HepG2 (cell line): ENCODE results near the gene TP53I3. TPM values are rescaled to one million over a fixed set of nuclear protein-coding genes. Genes with fewer than 3 reads are reported as not detected.

Experiments used
- ARNT ChIP-seq: fragments of 450-650 bp; IDR thresholded peaks from 2 replicates; pipeline ENCODE4 v1.6.1; 2017
- CERS6 ChIP-seq: sonication (generic); formaldehyde crosslinking; IDR thresholded peaks from 2 replicates; pipeline ENCODE4 v1.5.0; 2020; ENCODE audit warnings: missing genetic modification reagents
- ELK4 ChIP-seq: sonication (generic); formaldehyde crosslinking; IDR thresholded peaks from 2 replicates; pipeline ENCODE4 v1.9.0; 2021; ENCODE audit warnings: missing genetic modification reagents, borderline replicate concordance
- GPBP1L1 ChIP-seq: sonication (generic); formaldehyde crosslinking; IDR thresholded peaks from 2 replicates; pipeline ENCODE4 v1.5.0; 2020; ENCODE audit warnings: mild to moderate bottlenecking, missing genetic modification reagents
- HMG20A ChIP-seq: IDR thresholded peaks from 2 replicates; pipeline ENCODE4 v1.6.1; 2016; ENCODE audit warnings: borderline replicate concordance
- IKZF1 ChIP-seq: fragments of 450-650 bp; IDR thresholded peaks from 2 replicates; pipeline ENCODE4 v1.7.1; 2016
- NRL ChIP-seq: sonication (generic); formaldehyde crosslinking; IDR thresholded peaks from 2 replicates; pipeline ENCODE4 v1.5.0; 2020; ENCODE audit warnings: missing genetic modification reagents, mild to moderate bottlenecking, moderate library complexity, borderline replicate concordance
- SCMH1 ChIP-seq: sonication (generic); formaldehyde crosslinking; IDR thresholded peaks from 2 replicates; pipeline ENCODE4 v1.9.0; 2021; ENCODE audit warnings: missing genetic modification reagents, mild to moderate bottlenecking, borderline replicate concordance
- SNAPC4 ChIP-seq: sonication (generic); formaldehyde crosslinking; IDR thresholded peaks from 2 replicates; pipeline ENCODE4 v1.4.0; 2020; ENCODE audit warnings: mild to moderate bottlenecking, missing genetic modification reagents
- SP5 ChIP-seq: IDR thresholded peaks from 2 replicates; pipeline ENCODE4 v1.6.1; 2016; ENCODE audit warnings: low read depth, borderline replicate concordance
- TEAD2 ChIP-seq: sonication (generic); formaldehyde crosslinking; IDR thresholded peaks from 2 replicates; pipeline ENCODE4 v1.9.0; 2021; ENCODE audit warnings: missing genetic modification reagents
- ZNF33B ChIP-seq: sonication (generic); formaldehyde crosslinking; IDR thresholded peaks from 2 replicates; pipeline ENCODE4 v1.5.1; 2020; ENCODE audit warnings: mild to moderate bottlenecking, missing genetic modification reagents
- ZNF558 ChIP-seq: sonication (generic); formaldehyde crosslinking; IDR thresholded peaks from 2 replicates; pipeline ENCODE4 v1.9.0; 2022; ENCODE audit warnings: mild to moderate bottlenecking, missing genetic modification reagents, borderline replicate concordance
- ZNF569 ChIP-seq: sonication (generic); formaldehyde crosslinking; IDR thresholded peaks from 2 replicates; pipeline ENCODE4 v1.5.0; 2020; ENCODE audit warnings: mild to moderate bottlenecking, missing genetic modification reagents, moderate library complexity, borderline replicate concordance
- ZNF605 ChIP-seq: sonication (generic); formaldehyde crosslinking; IDR thresholded peaks from 2 replicates; pipeline ENCODE4 v1.8.0; 2022; ENCODE audit warnings: mild to moderate bottlenecking, missing genetic modification reagents
- ZNF616 ChIP-seq: sonication (generic); formaldehyde crosslinking; IDR thresholded peaks from 2 replicates; pipeline ENCODE4 v1.5.0; 2020; ENCODE audit warnings: low read depth, mild to moderate bottlenecking, missing genetic modification reagents
- ZNF703 ChIP-seq: sonication (generic); formaldehyde crosslinking; IDR thresholded peaks from 2 replicates; pipeline ENCODE4 v1.5.1; 2020; ENCODE audit warnings: missing genetic modification reagents, mild to moderate bottlenecking, moderate library complexity, borderline replicate concordance
- ZNF761 ChIP-seq: sonication (generic); formaldehyde crosslinking; conservative IDR thresholded peaks from 2 replicates; pipeline ENCODE4 v1.4.0; 2020; ENCODE audit warnings: mild to moderate bottlenecking, missing genetic modification reagents
- polyA plus RNA-seq, 8 experiments: library from polyadenylated mRNA; depleted of rRNA in 3 of 8; stranded (reverse) in 7 of 8; unstranded in 1 of 8; fragments of >200 nt; fragmentation: Illumina TruSeq in 4 of 8; extraction: Trizol in 4 of 8; gene quantifications; 2 replicates each; pipeline versions ENCODE4 v1.2.1 to v1.2.3, GENCODE V29; 2011 to 2016; ENCODE audit warnings: low read depth in 4 of 8, missing spikeins in 1 of 8, mixed read lengths in 1 of 8; ENCODE audit not compliant: insufficient read depth in 1 of 8
- total RNA-seq, 5 experiments: library from RNA; depleted of rRNA; stranded (reverse); fragments of >200 nt; fragmentation: Illumina TruSeq; extraction: Trizol; gene quantifications; 2 replicates each; pipeline ENCODE4 v1.2.3, GENCODE V29; 2016; ENCODE audit warnings: low read depth in 1 of 5

TP53I3 gene
- total and polyA plus RNA-seq, 2 of the 13 experiments (the other 11 are each of a cell fraction or from before 2014, with no cell fraction given): 25.0 to 44.1 TPM

GRCh38 chr2:24050041-24050979 lies 34.3 kb downstream of the TP53I3 start (continued):
- no peak for TF ChIP-seq SNAPC4 (CRISPR knock-in tag)
- TF ChIP-seq ZNF605 (CRISPR knock-in tag): no peak; the same call in 1 of the 2 replicates
- TF ChIP-seq ARNT: no peak
- no peak for TF ChIP-seq HMG20A
- TF ChIP-seq ZNF616: no peak
- no peak for TF ChIP-seq ZNF761 (CRISPR knock-in tag)
- TF ChIP-seq SP5 (CRISPR knock-in tag): no peak
- TF ChIP-seq ZNF569 (CRISPR knock-in tag): 0 out of 2 replicates have a peak, but pooled peaks have one; percentile 52
- no peak for TF ChIP-seq SCMH1 (CRISPR knock-in tag)
- TF ChIP-seq ELK4 (CRISPR knock-in tag): no peak
- TF ChIP-seq ZNF33B (CRISPR knock-in tag): no peak
- no peak for TF ChIP-seq GPBP1L1 (CRISPR knock-in tag)
- TF ChIP-seq ZNF703 (CRISPR knock-in tag): no peak
- TF ChIP-seq ZNF558 (CRISPR knock-in tag): no peak
- no peak for TF ChIP-seq NRL (CRISPR knock-in tag)
- no peak for TF ChIP-seq CERS6
- no peak for TF ChIP-seq TEAD2
- TF ChIP-seq IKZF1: no peak
